Renal pelvis (tissue), 4 donors: ENCODE measurements around the gene RAB3GAP2. TPM values are rescaled to one million over a fixed set of nuclear protein-coding genes. Genes with fewer than 3 reads are reported as not detected.
"Not testable (repeated sequence)": the region's sequence is repeated elsewhere in the genome, so short reads cannot be mapped to it uniquely, and the experiment has no call there.

ENCODE experiments used
- DNase-seq: peaks from one replicate; pipeline ENCODE4 v3.0.0-alpha.2; 2013
- polyA plus RNA-seq, 3 donors: library from polyadenylated mRNA; unstranded; fragments of 120-200 nt; gene quantifications; one replicate each; pipeline ENCODE4 v1.2.1, GENCODE V29; 2013; ENCODE audit not compliant: insufficient read length in 3 of 3

The RAB3GAP2 gene
- polyA plus RNA-seq, 3 donors: 26.8 to 37.5 (median 35.6) TPM

DNA sequence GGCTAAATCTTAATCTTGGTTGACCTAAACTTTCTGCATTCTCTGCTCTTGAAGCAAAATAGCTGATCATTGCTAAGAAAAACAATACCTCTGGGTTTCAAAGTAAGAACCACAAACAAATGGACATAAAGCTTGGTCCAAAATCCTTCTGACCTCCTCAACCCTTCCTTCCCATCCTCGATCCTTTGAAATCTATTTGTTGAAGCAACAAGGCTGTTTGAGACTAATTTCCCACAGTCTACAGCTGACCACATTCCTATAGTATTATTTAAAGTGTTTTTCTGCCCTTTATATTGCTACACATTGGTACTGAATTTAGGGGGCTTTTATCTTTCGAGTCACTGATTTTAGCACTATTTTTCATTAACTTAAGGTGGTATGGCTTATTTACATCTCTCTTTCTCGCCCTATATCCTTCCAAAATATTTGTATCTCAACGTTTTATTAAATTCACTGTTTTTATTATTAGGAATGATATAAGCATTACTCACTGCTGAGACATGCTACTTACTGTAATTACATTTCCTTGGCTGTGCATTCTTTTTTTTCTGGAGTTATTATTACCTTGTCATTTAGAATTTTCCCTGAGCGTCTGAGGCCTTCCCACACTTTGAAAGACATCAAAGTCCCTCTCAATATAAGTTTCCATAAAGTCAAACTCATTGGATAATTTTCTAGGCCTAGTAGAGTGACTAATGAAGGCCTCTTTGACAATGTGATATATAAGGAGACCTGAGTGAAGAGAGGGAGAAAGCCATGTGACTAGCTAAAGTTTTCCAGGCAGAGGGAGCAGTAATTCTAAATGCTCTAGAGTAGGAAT lies 73.9 kb downstream of the RAB3GAP2 start:
- no peak for DNase-seq

DNA sequence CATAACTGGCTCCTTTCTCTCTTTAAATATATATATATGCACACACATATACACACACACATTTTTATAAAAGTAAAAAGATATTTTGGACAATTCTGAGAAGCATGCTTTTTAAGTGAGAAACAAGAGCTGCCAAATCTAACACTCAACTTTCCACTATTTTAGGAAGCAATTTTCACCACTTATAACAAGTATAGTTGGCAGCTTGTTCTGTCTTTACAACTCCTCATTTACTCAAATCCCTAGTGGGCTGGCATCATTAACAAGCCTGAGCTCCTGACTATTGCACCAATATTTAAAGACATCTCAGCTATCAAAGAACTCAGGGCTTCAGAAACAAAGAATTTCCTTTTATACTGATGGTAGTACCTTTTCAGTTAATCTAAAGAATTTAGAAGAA lies 76.6 kb downstream of the RAB3GAP2 start:
- DNase-seq: no peak

DNA sequence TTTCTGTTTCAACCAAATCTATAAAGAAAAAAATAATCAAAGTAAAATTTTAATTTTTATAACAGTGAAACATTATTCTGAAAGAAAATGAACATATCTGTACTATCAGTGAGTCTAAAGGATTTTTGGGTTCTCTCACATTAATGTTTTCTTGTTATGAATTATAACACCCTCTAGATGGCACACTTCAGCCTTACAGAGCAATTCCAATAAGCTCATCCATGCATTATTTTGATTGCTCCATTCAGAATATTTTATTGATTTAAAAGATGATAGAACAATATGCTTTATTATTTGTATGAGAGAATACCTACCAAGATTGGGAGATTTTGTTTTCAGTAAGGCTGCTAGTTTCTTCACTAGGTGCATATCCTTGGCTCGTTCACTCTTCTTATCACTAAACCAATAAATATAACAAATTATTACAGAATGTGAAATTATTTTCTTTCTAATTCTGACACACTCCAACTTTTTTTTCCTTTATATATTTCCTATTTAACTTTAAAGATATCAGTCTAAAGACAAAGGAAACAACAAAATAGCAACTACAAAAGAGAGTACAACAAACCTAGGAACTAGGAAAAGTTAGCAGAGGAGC lies 82.4 kb downstream of the RAB3GAP2 start:
- DNase-seq: no peak

DNA sequence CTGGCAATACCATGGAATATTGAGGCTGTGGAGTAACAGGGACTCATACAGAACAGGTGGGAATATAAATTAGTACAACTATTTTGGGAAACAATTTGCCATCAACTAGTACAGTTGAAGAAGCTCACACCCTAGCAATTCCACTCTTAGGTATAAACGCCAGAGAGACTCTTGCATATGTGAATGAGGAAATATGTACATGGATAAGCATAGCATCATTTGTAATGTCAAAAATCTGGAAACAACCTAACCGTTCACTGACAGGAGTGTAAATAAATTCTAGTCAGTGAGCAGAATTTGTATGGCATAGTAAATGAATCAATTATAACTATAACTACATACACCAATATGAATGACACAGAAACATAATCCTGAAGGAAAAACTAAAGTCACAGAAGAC lies 83.7 kb downstream of the RAB3GAP2 start:
- no peak for DNase-seq

DNA sequence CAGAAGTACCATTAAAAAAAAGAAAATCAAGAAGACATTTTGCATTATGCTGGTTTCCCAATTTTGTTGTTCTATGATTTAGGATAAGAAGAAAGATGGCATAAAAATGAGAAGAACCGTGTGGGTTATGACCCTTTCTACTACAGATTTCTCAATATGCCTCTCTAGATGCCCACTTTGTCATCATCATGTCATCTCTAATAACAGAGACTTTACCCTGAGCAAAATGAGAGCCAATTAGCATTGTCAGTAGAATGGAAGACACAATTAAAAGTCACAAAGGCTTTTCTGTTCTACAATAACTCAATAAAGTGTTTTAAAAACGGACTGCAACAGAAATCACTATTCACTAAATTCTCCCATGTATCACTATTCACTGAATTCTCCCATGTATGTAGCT lies 85.5 kb downstream of the RAB3GAP2 start:
- DNase-seq: no peak

DNA sequence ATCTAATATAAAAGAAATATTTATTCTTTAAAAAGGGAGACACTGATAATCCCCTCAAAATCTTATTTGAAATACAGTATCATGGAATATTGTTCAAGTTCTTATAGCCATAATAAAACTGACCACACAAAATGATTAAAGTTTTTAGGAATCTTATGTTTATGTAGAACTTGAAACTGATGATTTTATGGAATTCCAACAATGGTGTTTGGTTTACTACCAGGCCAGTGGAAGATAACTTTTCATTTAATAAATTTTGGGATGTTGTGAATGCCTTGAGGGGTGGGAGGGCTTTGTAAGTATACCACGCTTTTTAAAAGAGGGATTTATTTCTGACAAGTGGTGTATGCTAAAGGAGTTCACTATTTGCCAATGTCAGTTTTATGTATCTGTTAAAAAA lies 87.7 kb downstream of the RAB3GAP2 start:
- no peak for DNase-seq

DNA sequence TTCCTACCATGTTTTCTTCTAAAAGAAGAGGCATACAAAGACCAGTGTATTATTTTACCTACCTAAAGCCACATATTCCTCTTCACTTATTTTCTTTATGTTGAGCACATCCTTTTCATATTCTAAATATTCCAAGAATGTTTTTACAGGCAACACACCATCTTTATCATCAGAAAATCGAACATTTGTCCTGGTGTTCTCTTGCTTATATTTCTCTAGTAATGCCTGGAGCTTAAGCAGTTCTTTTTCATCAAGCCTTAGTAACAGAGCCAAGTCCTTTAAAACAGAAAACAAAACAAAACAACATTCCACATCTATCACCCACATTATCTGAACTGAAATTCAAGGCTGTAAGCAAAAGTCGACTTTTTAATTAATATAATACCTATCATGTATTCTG lies 89.6 kb downstream of the RAB3GAP2 start:
- no peak for DNase-seq

DNA sequence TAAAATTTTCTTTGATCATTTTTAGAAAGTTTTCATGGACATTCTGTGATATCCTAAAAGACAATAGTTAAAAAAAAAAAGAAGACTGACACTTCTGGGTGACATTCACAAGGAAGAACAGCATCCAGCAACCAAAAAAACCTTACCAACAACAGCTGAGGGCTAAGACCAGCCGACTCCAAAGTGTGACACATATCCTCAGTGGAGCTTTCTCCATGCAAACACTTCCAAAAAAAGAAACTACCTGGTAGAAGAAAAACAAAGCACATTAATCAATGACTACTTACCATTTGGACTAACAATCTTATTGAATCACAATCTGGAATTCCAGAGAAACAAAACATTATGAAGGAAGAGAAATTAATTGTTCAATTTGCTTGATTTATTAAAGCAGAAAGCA lies 90.1 kb downstream of the RAB3GAP2 start:
- DNase-seq: no peak

DNA sequence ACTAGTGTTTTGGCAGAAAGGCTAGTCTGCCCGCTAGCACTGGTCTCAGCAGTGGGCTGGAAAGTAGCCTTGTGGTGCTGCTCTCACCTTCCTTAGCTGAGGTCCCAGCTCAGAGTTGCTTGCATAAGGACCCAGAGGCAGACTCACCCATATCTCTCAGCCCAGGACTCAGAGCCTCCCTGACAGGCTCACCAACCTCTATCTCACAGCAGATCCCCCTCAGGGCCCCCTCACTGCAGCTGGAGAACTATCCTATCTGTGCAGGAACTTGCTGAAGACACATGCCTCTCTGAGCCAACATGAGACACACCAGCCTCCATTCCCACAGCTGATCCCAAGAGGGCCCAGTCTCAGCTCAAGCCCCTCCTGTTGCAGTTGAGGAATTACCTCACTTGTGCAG lies 95.7 kb downstream of the RAB3GAP2 start:
- DNase-seq: no peak

DNA sequence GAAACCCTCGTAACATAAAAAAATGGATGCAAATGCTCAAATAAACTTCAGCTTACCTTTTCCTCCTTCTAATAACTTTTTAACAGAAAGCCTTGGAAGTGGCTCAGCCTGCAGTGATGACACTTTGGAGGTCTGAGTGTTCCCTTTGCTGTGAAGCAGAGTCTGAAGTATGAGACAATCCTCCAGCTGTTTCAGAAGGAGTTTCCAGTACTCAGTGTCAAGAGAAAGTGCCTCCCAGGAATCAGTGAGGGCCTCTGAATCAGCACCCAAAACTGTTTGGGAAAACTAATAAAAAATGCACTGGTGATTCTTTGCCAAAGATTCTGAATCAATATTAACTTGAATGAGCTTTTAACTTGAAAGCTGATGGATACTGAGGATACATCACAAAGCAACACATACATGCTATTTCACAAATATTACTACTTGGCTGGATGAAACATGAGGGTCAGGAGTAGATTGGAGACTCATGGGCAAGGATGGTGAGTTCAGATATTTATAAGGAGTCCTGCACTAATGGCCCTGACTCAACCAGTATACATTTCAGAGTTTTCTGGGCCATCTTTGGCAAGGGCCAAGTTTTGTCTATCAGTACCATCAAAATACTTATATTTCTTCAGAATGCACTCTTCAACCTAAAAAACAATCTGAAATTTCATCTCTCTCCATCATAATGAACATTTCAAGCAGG lies 101.3 kb downstream of the RAB3GAP2 start:
- DNase-seq: no peak

DNA sequence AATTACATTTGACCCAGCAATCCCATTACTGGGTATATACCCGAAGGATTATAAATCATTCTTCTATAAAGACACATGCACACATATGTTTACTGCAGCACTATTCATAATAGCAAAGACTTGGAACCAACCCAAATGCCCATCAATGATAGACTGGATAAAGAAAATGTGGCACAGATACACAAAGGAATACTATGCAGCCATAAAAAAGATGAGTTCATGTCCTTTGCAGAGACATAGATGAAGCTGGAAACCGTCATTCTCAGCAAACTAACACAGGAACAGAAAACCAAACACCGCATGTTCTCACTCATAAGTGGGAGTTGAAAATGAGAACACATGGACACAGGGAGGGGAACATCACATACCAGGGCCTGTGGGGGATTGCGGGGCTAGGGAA lies 102.4 kb downstream of the RAB3GAP2 start:
- not testable (repeated sequence) for DNase-seq

DNA sequence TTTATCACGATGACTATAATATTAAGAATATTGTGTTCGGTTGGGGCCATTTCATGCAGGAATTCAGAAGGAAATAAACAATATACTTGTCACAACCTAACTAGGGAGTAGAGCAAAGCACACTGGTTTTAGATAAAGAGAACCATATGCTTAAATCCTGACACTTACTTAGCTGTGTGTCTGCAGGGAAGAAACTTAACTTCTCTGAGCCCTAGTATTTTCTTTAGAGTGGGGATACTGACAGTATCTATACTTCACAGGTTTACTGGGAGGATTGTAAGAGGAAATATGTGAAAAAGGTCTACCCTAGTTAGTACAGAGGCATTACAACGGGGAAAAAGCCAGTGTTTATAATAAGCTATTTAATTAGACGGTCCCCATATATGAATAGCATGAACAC lies 105.4 kb downstream of the RAB3GAP2 start:
- no peak for DNase-seq

DNA sequence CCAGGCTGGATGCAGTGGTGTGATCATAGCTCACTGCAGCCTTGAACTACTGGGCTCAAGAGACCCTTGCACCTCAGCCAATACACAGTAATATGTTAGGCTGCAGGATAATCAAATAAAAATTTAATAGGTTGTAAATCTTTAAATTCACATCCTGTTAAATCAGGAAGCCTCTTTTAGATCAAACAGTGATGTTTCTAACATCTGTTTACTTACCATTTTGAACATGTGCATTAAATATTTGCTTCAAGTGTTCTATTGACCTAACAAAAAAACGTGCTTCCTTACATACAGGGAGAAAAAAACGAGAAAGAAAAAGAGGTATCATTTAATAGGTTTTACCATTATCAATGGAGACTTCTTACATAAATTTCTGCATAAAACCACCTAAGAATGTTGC lies 107.7 kb downstream of the RAB3GAP2 start:
- DNase-seq: no peak

DNA sequence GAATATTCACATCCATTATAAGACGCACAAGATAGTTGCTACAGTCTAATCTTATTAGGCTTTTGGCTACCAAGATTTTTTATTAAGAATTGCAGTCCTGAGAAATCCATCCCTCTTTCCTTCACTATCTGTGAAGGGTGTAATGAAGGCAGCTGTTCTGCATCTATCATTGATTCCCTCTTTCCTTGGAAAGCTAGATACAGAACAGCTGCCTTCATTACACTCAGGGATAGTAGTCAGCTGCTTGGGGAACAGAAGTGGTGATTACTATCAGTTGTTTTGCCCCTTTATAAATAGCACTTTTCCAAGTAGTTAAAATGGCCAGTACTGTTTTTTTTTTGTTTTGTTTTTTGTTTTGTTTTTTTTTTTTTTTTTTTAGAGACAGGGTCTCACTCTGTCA lies 108.1 kb downstream of the RAB3GAP2 start:
- DNase-seq: peak; percentile 16

DNA sequence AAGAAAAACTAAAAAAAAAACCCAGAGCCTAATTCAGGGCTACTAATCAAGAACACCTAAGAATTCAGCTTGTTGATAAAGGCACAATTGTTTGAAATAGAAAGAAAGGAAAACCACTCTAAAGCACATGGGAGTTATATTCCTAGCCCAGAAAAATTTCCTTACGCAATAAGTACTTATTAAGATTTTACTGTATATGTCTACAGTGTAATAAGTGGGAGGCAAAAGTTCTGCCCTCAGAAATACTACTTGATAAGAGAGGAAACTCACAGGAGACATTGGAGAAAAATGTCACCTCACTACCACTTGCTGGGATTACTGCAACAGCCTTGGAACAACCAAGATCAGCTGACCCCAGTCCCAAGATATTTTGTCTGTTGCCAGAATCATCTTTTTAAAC lies 112.2 kb downstream of the RAB3GAP2 start:
- DNase-seq: no peak

DNA sequence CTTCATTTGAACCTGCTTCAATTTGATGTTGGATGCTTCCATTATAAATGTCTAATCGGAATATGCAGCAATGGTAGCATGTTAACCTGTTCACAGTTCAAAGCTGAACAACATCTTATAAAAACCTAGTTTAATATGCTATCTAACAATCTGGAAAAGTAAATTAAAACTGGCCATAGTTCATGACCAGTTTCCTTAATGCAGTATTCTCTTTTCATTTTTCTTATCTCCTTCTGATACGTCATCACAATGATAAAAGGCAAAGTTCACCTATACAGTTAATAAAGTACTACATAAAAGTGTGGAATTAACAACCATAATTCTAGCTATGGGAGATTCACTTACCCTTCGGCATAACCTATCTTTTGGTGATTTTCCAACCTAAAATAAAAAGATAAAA lies 113.2 kb downstream of the RAB3GAP2 start:
- no peak for DNase-seq

DNA sequence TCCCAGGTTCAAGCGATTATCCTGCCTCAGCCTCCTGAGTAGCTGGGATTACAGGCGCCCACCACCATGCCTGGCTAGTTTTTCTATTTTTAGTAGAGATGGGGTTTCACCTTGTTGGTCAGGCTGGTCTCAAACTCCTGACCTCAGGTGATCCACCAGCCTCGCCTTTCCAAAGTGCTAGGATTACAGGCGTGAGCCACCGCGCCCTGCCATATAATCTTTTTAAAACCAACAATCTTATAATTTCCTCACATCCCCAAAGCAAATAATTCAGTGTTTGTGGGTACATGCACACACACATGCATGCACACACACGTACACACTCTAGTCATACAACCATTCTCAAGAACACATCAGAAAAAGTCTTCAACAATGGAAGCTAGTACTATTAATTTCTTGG lies 113.7 kb downstream of the RAB3GAP2 start:
- not testable (repeated sequence) for DNase-seq

DNA sequence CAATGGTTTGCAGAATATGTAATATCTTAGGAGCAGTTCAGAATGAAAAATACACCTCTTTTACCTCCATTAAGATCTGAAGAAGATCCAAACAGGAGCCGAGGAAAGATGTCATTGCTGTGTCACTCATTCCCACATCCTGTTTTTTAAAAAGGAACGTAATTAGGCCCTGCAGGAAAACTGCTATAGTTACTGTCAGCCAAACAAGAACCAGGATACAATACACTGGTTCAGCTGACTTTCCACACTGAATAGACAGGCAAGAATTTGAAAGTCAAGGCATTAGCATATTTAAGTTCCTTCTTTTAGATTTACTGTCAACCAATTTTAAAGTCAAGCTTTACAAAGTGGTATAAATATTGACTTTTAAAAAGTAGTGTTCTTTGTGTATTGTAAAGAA lies 114.5 kb downstream of the RAB3GAP2 start:
- no peak for DNase-seq

DNA sequence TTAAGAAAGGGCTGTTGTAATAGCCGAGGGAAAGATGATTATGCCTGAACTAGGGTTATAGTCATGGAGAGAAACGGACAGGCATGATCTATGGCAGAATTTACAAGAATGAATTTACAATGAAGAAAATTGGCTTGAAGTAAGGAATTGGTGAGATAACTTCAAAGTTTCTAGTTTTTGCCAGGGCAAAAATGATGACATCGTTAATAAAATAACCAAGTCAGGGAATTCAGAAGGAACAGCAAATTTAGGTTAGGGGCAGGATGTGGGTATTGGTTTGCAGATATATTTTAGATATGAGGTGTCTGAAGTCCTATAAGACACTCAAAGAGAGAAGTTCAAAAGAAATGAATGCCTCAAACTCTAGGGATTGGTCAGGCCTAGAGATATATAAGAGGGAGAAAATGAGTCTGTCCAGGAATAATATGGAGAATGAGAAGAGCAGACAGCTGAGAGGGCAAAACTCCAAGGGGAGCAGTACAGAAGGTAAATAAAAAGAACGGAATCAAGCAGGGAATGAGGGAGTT lies 115.6 kb downstream of the RAB3GAP2 start:
- DNase-seq: no peak

DNA sequence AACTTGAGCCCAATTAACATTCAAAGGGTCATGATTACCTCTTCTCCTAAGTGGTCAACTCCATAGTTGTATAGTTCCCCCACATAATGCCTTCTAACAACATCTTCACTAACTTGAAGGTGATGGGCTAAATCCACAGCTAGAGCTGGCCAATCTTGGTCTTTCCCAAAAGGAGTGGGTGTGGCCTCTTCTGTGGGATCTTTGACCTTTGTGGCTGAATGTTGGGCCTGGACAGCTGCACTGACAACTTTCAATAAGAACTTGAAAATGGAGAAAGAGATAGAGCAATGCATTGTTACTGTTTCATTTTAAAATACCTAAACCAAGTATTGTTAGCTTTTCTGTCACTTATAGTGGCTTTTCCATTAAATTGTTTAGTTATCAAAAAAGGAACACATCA lies 119.1 kb downstream of the RAB3GAP2 start:
- DNase-seq: no peak

DNA sequence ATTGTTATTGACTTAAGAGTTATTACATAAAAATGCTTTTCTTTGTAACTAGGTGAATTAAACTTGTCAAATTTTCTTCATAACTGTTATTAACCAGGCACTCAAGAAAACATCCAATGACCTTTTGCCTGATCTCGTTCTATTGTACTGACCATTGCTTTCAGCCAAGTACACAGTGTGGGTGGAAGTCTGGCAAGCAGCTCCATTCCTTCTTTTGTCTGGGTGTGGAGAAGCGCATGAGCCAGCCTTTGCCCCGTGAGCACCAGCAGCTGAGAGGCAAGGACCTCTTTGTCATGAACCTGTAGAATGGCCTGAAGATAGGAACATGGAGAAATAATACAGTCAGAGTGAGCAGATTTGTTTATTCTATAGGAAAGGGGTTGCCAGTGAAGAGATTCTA lies 120.8 kb downstream of the RAB3GAP2 start:
- DNase-seq: no peak

DNA sequence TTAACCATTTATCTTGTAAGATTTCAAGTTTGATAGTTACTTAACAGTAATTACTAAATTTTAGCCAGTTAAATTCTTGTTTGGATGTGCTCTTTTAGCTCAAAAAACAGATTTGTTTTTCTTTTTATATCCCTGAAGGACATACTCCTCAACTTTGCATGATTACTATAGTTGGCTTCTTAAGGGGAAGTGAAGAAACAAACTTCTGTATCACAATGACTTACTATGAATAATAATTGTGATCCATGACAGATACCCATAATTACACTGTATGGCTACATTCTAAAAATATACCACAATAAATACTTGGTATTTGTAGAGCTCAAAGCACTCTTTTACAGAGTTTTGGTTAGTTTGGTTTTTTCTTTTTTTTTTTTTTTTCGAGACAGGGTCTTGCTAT lies 122.5 kb downstream of the RAB3GAP2 start:
- DNase-seq: no peak

DNA sequence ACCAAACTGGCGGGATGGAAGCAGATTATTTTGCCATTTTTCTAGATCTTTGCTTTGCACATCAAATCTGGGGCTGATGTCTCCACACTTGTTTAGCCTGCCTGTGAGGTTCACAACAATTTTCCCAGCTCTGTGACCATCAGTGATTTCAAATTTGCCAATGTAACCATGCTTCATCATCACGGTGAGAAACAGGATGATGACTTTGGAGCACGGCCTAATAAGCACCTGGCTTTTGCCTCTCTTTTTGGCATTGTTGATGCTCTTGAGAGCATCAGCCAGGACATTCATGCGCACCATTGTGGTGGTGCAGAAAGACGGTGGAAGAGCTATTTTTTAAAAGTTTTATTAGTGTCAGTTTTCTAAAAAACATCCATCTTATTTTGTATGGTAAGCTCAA lies 128.2 kb downstream of the RAB3GAP2 start:
- no peak for DNase-seq
